Spleen (tissue), 11 donors: ENCODE data around the gene NHERF2. TPM values are rescaled to one million over a fixed set of nuclear protein-coding genes. Genes with fewer than 3 reads are reported as not detected.

ENCODE experiments used
- DNase-seq: peaks from one replicate; pipeline ENCODE4 v3.0.0-alpha.2; 2020
- H3K27ac ChIP-seq, 8 donors: fragments of 200-600 bp; sonication (generic) in 7 of 8; 1 replicate in 4 of 8; 2 replicates in 4 of 8; pipeline versions ENCODE4 v1.5.0 to v1.8.0; 2016 to 2021; ENCODE audit warnings: inconsistent platforms in 4 of 8, mild to moderate bottlenecking in 4 of 8, moderate library complexity in 1 of 8
- H3K27me3 ChIP-seq, 7 donors: fragments of 200-600 bp; sonication (generic) in 6 of 7; replicated peaks in 1 of 7; 1 replicate in 4 of 7; 2 replicates in 3 of 7; pipeline versions ENCODE4 v1.5.0 to v1.8.0; 2016 to 2021; ENCODE audit warnings: inconsistent platforms in 3 of 7, mild to moderate bottlenecking in 1 of 7
- H3K36me3 ChIP-seq, 6 donors: fragments of 200-600 bp; sonication (generic) in 5 of 6; 1 replicate in 4 of 6; 2 replicates in 2 of 6; pipeline versions ENCODE4 v1.5.0 to v1.8.0; 2016 to 2021; ENCODE audit warnings: inconsistent platforms in 2 of 6
- H3K4me1 ChIP-seq, 6 donors: fragments of 200-600 bp; sonication (generic) in 5 of 6; 1 replicate in 3 of 6; 2 replicates in 3 of 6; pipeline versions ENCODE4 v1.5.0 to v1.8.0; 2016 to 2021; ENCODE audit warnings: inconsistent platforms in 3 of 6
- H3K4me3 ChIP-seq, 8 donors: fragments of 200-600 bp; sonication (generic) in 7 of 8; 1 replicate in 4 of 8; 2 replicates in 4 of 8; pipeline versions ENCODE4 v1.5.0 to v1.8.0; 2016 to 2021; ENCODE audit warnings: inconsistent platforms in 4 of 8, mild to moderate bottlenecking in 4 of 8, moderate library complexity in 2 of 8
- H3K9me3 ChIP-seq, 8 donors: fragments of 200-600 bp; sonication (generic) in 7 of 8; 1 replicate in 4 of 8; 2 replicates in 4 of 8; pipeline versions ENCODE4 v1.5.0 to v1.8.0; 2016 to 2021; ENCODE audit warnings: inconsistent platforms in 4 of 8
- CTCF ChIP-seq, 11 experiments: fragments of 200-600 bp in 7 of 11; fragments of 450-650 bp in 4 of 11; sonication (generic) in 4 of 11; IDR thresholded peaks in 8 of 11; conservative IDR thresholded peaks in 3 of 11; 1 replicate in 7 of 11; 2 replicates in 4 of 11; pipeline versions ENCODE4 v1.4.0 to v1.8.0; 2016 to 2021; ENCODE audit warnings: antibody characterized with exemption in 11 of 11, inconsistent platforms in 4 of 11, mild to moderate bottlenecking in 1 of 11
- POLR2A ChIP-seq, 3 donors: fragments of 450-650 bp; IDR thresholded peaks; one replicate each; pipeline ENCODE4 v1.5.1; 2017; ENCODE audit warnings: antibody characterized with exemption in 3 of 3, mild to moderate bottlenecking in 1 of 3
- POLR2AphosphoS5 ChIP-seq, 3 donors: sonication (generic); formaldehyde crosslinking; IDR thresholded peaks; one replicate each; pipeline ENCODE4 v1.5.1; 2017; ENCODE audit warnings: antibody characterized with exemption in 3 of 3
- WGBS, 5 donors: extraction: QIAGEN DNeasy Blood & Tissue Kit in 3 of 5; methylation state at CpG; one replicate each; pipeline versions ENCODE4 v1.1.5 to v1.1.7; 2013 to 2018; 5-methylcytosine and 5-hydroxymethylcytosine counted together
- intact Hi-C: fragments of 100-400 bp; cut with DNase I; formaldehyde crosslinking; loops from one replicate; pipeline ENCODE4 v1.15.0; 2023; ENCODE audit warnings: low total_unique reads
- polyA plus RNA-seq, 3 donors: library from polyadenylated mRNA; stranded (reverse); fragments of 200-250 nt; gene quantifications; one replicate each; pipeline ENCODE4 v1.2.1, GENCODE V29; 2013
- total RNA-seq, 7 donors: library from RNA; depleted of rRNA in 3 of 7; stranded (reverse); fragments of >200 nt in 3 of 7; fragmentation: NEBNext Ultra II Directional in 4 of 7; extraction: Animal tissue kit (Norgen Biotek cat#: 25700) in 4 of 7; gene quantifications; one replicate each; pipeline versions ENCODE4 v1.1.0 to v1.2.1, GENCODE V29; 2016 to 2021
- donor health status: healthy with polysubstance abuse.
- donor health status: DM: no; HTN: no; CAD: no; lungs with moderate emphysema.
- donor health status: DM: no; HTN: no; CAD: no.
- donor health status: Bipolar disorder and iron deficiency.
- donor health status: healthy.
- donor health status: DM: no; HTN: no; CAD: no.
- donor health status: DM: yes; HTN: yes; CAD: no.

The NHERF2 gene
- total and polyA plus RNA-seq, 10 donors = 62.4 to 218 (median 112) TPM

DNA sequence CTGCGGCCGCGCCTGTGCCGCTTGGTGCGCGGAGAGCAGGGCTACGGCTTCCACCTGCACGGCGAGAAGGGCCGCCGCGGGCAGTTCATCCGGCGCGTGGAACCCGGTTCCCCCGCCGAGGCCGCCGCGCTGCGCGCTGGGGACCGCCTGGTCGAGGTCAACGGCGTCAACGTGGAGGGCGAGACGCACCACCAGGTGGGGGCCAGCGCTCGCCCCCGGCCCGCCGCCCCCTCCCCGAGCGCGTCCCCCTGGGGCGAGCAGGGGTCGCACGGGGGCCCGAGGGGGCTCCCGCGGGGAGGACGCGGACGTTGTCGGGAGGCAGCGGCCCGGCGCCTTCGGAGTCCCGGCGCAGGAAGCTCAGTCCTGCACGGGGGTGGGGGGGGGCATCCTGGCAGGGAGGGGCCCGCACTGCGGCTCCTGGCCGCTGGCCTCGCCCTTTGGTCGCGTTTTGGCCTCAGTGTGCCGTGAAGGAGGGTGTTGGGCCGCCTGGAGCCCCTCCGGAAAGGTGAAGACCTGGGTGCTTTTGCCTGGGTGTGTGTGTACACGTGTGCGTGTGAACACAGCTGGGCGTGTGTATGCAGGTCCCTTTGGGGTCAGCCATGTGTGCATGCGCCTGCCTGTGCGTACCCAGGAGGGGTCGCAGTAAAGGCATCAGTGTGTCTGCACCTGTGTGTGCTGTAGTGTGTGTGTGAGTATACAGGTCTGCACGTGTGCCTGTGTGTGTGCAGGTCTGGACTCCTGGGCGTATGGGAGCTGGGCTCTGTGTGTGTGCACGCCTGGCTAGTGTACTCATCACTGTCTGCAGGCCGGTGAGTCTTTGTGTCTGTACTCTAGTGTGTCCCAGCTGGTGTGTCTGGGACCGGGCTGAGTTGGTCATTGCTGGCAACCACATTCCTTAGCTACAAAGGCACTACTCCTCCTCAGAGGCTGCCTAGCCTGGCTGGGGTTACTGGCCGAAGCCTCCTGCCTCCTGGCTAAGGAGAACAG lies 615 bp downstream of the NHERF2 start:
- H3K9me3 ChIP-seq = no peaks in the 10 kb centered on the region
- peaks cover 24 to 98% (median 83%) of the 10 kb centered on the region in 6 donors for H3K4me1 ChIP-seq
- peaks cover 0 to 48% (median 7%) of the 10 kb centered on the region in 7 donors for H3K27me3 ChIP-seq
- peaks cover 0 to 15% (median 0%) of the 10 kb centered on the region in 6 donors for H3K36me3 ChIP-seq
- intact Hi-C loops = loop anchor here (5.0 kb wide), 1 partner anchor 125 kb away; no protein-coding TSS in a partner anchor
- 7 to 10% (median 8%) methylated on average over 18 to 76 of the region's 76 CpGs for WGBS, 5 donors
- peak; percentile 80 for DNase-seq
- H3K4me3 ChIP-seq = peak overlapping the region; percentile 43 to 87 (median 69)
- no peak for TF ChIP-seq CTCF (IDR thresholded peaks at IDR 0.05 in 8 of 11, conservative IDR thresholded peaks at IDR 0.05 in 3 of 11)
- peak in 1 of 3 donors; percentile 19 for TF ChIP-seq POLR2AphosphoS5 (IDR thresholded peaks at IDR 0.05)
- no peak for TF ChIP-seq POLR2A (IDR thresholded peaks at IDR 0.05)
- H3K27ac ChIP-seq = peak overlapping the region in 7 of 8 donors; percentile 63 to 90 (median 87)

GRCh38 chr16:2028146-2028545 lies 1.4 kb downstream of the NHERF2 start:
- Histone ChIP-seq H3K4me1 (peaks cover 19 to 98% (median 84%) of the 10 kb centered on the region in 6 donors), H3K4me3 (peak overlapping the region; percentile 43 to 87 (median 69)), H3K9me3 (no peaks in the 10 kb centered on the region), H3K27ac (peak overlapping the region in 6 of 8 donors; percentile 3 to 90 (median 87)), H3K27me3 (peaks cover 0 to 48% (median 7%) of the 10 kb centered on the region in 7 donors), H3K36me3 (peaks cover 0 to 15% (median 0%) of the 10 kb centered on the region in 6 donors)
- intact Hi-C loops = loop anchor here (5.0 kb wide), 1 partner anchor 124 kb away; no protein-coding TSS in a partner anchor
- 55 to 79% (median 76%) methylated on average over 2 to 3 of the region's 3 CpGs for WGBS, 5 donors
- DNase-seq = no peak
- TF ChIP-seq POLR2AphosphoS5 (IDR thresholded peaks at IDR 0.05) (no peak), CTCF (IDR thresholded peaks at IDR 0.05 in 8 of 11, conservative IDR thresholded peaks at IDR 0.05 in 3 of 11) (no peak), POLR2A (IDR thresholded peaks at IDR 0.05) (no peak)

DNA sequence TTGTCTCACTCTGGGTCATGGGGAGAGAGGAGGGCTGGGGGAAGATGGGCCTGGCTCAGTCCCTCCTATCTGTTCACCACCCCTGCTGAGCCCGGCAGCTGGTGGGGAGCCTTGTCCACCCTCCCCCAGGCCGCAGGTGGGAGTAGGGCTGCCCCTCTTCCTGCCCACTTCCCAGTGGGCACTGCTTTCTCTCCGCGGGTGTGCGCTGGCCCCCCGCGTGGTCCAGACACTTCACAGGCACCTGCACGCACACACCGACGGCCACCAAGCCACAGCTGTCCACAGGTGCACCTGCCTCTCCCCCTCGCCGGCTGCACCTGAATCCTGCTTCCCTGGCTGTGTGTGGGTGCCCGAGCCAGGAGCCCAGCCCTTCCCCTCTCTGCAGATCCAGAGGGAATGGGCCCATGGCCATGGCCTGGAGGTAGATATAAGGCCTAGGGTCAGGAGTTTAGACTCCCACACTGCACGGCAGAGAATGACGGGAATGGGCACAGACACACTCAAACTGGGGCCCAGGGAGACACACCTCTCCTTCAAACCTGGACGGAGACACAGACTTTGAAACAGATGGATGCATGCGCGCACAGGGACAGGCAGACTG lies 2.0 kb downstream of the NHERF2 start:
- H3K4me3 ChIP-seq = peak overlapping the region in 7 of 8 donors; percentile 56 to 87 (median 70)
- peaks cover 14 to 98% (median 84%) of the 10 kb centered on the region in 6 donors for H3K4me1 ChIP-seq
- intact Hi-C loops = loop anchor here (5.0 kb wide), 1 partner anchor 124 kb away; no protein-coding TSS in a partner anchor
- peaks cover 0 to 48% (median 7%) of the 10 kb centered on the region in 7 donors for H3K27me3 ChIP-seq
- TF ChIP-seq POLR2AphosphoS5 (IDR thresholded peaks at IDR 0.05) (no peak), POLR2A (IDR thresholded peaks at IDR 0.05) (no peak), CTCF (IDR thresholded peaks at IDR 0.05 in 8 of 11, conservative IDR thresholded peaks at IDR 0.05 in 3 of 11) (no peak)
- H3K9me3 ChIP-seq = no peaks in the 10 kb centered on the region
- no peak for DNase-seq
- peaks cover 0 to 15% (median 0%) of the 10 kb centered on the region in 6 donors for H3K36me3 ChIP-seq
- 53 to 72% (median 69%) methylated on average over 17 to 18 of the region's 18 CpGs for WGBS, 5 donors
- peak overlapping the region in 6 of 8 donors; percentile 3 to 90 (median 87) for H3K27ac ChIP-seq
